ENCODE data around the gene RAET1G. TPM values are rescaled to one million over a fixed set of nuclear protein-coding genes. Genes with fewer than 3 reads are reported as not detected.

The RAET1G gene
- total and polyA plus RNA-seq, 2 donors (not counting 3 experiments of a cell fraction or from before 2014, with no cell fraction given), result 1.6 to 2.1 TPM

GRCh38 chr6:149899486-149899885 is 23.4 kb downstream of the RAET1G start:
- BruUV-seq (replicated peaks), result no TSS peak
- POLR2A ChIA-PET, result no interaction called here
- no peak for TF ChIP-seq GATA2 (IDR thresholded peaks at IDR 0.05; ENCODE audit: insufficient read depth, insufficient read length, low read depth, low read length)
- TF ChIP-seq CTCF (IDR thresholded peaks at IDR 0.05; ENCODE audit: extremely low read depth in 1 of 2, insufficient read depth in 1 of 2, low read depth in 1 of 2, low read length in 2 of 2), result no peak
- TF ChIP-seq MAX (IDR thresholded peaks at IDR 0.05; ENCODE audit: insufficient read depth, insufficient read length), result no peak
- no peak for TF ChIP-seq POLR2A (IDR thresholded peaks at IDR 0.05; ENCODE audit: low read depth, low read length)

GRCh38 chr6:149898966-149899365 is 24.0 kb downstream of the RAET1G start:
- Histone ChIP-seq H3K4me1 (ENCODE audit: control insufficient read depth, extremely low read depth, insufficient read depth, low read length) (peaks cover 17% of the 10 kb centered on the region), H3K4me2 (ENCODE audit: insufficient read depth, low read length) (no peak overlapping the region), H3K9me3 (replicated peaks; ENCODE audit: control insufficient read depth, insufficient read depth, low read length) (no peaks in the 10 kb centered on the region), H2AFZ (ENCODE audit: low read depth, low read length) (no peak overlapping the region), H3K27ac (ENCODE audit: insufficient read depth, low read depth, low read length) (no peak overlapping the region), H3K36me3 (ENCODE audit: control insufficient read depth in 2 of 2, extremely low read depth in 1 of 2, insufficient read depth in 2 of 2, low read length in 2 of 2) (no peaks in the 10 kb centered on the region), H3K27me3 (ENCODE audit: control insufficient read depth in 2 of 2, insufficient read depth in 2 of 2, low read length in 2 of 2) (peaks cover 4 to 10% of the 10 kb centered on the region in 2 experiments), H3K79me2 (ENCODE audit: control insufficient read depth, insufficient read depth, low read length) (no peaks in the 10 kb centered on the region), H4K20me1 (replicated peaks; ENCODE audit: control insufficient read depth, extremely low read depth, insufficient read depth, low read length) (no peaks in the 10 kb centered on the region), H3K9me1 (replicated peaks; ENCODE audit: control insufficient read depth, extremely low read depth, insufficient read depth, low read length) (no peaks in the 10 kb centered on the region), H3K9ac (replicated peaks; ENCODE audit: extremely low read depth, insufficient read depth, low read length) (no peak overlapping the region), H3K4me3 (replicated peaks in 1 of 3; ENCODE audit: insufficient read depth in 1 of 3, low read depth in 1 of 3, low read length in 3 of 3) (no peak overlapping the region)
- DNase-seq (ENCODE audit: low read depth, low spot score) (no peak), FAIRE-seq (no peak)
- ChIA-PET POLR2A (no interaction called here), CTCF (interaction anchor here (0.9 kb wide), 1 partner anchor 86 kb away, joined by 3 read pairs; no protein-coding TSS in a partner anchor)
- no TSS peak for BruUV-seq (replicated peaks)
- dilution Hi-C loops (cut with MboI; ENCODE audit: extremely low pct_ligation_motif_present, low sequenced_read_pairs), result no loop called here
- intact Hi-C loops (cut with micrococcal nuclease), result no loop called here
- TF ChIP-seq GATA2 (IDR thresholded peaks at IDR 0.05; ENCODE audit: insufficient read depth, insufficient read length, low read depth, low read length), result no peak
- no peak for TF ChIP-seq POLR2AphosphoS5 (IDR thresholded peaks at IDR 0.05; ENCODE audit: insufficient read depth, low read depth, low read length)
- TF ChIP-seq FOS (IDR thresholded peaks at IDR 0.05; ENCODE audit: borderline replicate concordance, insufficient read depth, low read length), result no peak
- TF ChIP-seq MAX (IDR thresholded peaks at IDR 0.05; ENCODE audit: insufficient read depth, insufficient read length), result no peak
- TF ChIP-seq MYC (IDR thresholded peaks at IDR 0.05; ENCODE audit: low read depth, low read length), result no peak
- no peak for TF ChIP-seq POLR2A (IDR thresholded peaks at IDR 0.05; ENCODE audit: low read depth, low read length)
- TF ChIP-seq CTCF (IDR thresholded peaks at IDR 0.05; ENCODE audit: extremely low read depth in 1 of 2, insufficient read depth in 1 of 2, low read depth in 1 of 2, low read length in 2 of 2), result no peak
- TF ChIP-seq EZH2 (IDR thresholded peaks at IDR 0.05; ENCODE audit: borderline replicate concordance, low read depth, low read length, severe bottlenecking), result no peak
- TF ChIP-seq JUN (IDR thresholded peaks at IDR 0.05; ENCODE audit: borderline replicate concordance, insufficient read depth, insufficient read length, low read depth), result no peak

More at GRCh38 chr6:149899486-149899885, 23.4 kb downstream of the RAET1G start:
- peaks cover 4 to 10% of the 10 kb centered on the region in 2 experiments for H3K27me3 ChIP-seq (ENCODE audit: control insufficient read depth in 2 of 2, insufficient read depth in 2 of 2, low read length in 2 of 2)
- no peak overlapping the region for H3K4me2 ChIP-seq (ENCODE audit: insufficient read depth, low read length)
- no peak overlapping the region for H3K9ac ChIP-seq (replicated peaks; ENCODE audit: extremely low read depth, insufficient read depth, low read length)
- dilution Hi-C loops (cut with MboI; ENCODE audit: extremely low pct_ligation_motif_present, low sequenced_read_pairs) (no loop called here), intact Hi-C loops (cut with micrococcal nuclease) (no loop called here)
- FAIRE-seq, result no peak
- no peak overlapping the region for H3K4me3 ChIP-seq (replicated peaks in 1 of 3; ENCODE audit: insufficient read depth in 1 of 3, low read depth in 1 of 3, low read length in 3 of 3)
- no peaks in the 10 kb centered on the region for H4K20me1 ChIP-seq (replicated peaks; ENCODE audit: control insufficient read depth, extremely low read depth, insufficient read depth, low read length)
- H2AFZ ChIP-seq (ENCODE audit: low read depth, low read length), result no peak overlapping the region
- H3K36me3 ChIP-seq (ENCODE audit: control insufficient read depth in 2 of 2, extremely low read depth in 1 of 2, insufficient read depth in 2 of 2, low read length in 2 of 2), result no peaks in the 10 kb centered on the region
- no peaks in the 10 kb centered on the region for H3K9me3 ChIP-seq (replicated peaks; ENCODE audit: control insufficient read depth, insufficient read depth, low read length)
- CTCF ChIA-PET, result interaction anchor here (0.6 to 1.4 kb wide), 2 partner anchors 29 to 148 kb away, joined by 3 to 4 read pairs; no protein-coding TSS in a partner anchor
- DNase-seq (ENCODE audit: low read depth, low spot score), result no peak
- no peaks in the 10 kb centered on the region for H3K9me1 ChIP-seq (replicated peaks; ENCODE audit: control insufficient read depth, extremely low read depth, insufficient read depth, low read length)
- H3K4me1 ChIP-seq (ENCODE audit: control insufficient read depth, extremely low read depth, insufficient read depth, low read length), result peaks cover 17% of the 10 kb centered on the region
- no peak overlapping the region for H3K27ac ChIP-seq (ENCODE audit: insufficient read depth, low read depth, low read length)
- no peaks in the 10 kb centered on the region for H3K79me2 ChIP-seq (ENCODE audit: control insufficient read depth, insufficient read depth, low read length)

Data from endothelial cell of umbilical vein (primary cell).